Metanephros (tissue), 2 donors: ENCODE results near the gene CCK. TPM values are rescaled to one million over a fixed set of nuclear protein-coding genes. Genes with fewer than 3 reads are reported as not detected.

Experiments
- small RNA-seq: library from RNA; depleted of rRNA; stranded (forward); fragments of <200 nt; gene quantifications from one replicate; pipeline ENCODE3, GENCODE V24; 2014; ENCODE audit warnings: low replicate concordance
- total RNA-seq: library from RNA; depleted of rRNA; stranded (reverse); fragments of >200 nt; gene quantifications from one replicate; pipeline ENCODE4 v1.2.3, GENCODE V29; 2014

CCK gene, protein sequence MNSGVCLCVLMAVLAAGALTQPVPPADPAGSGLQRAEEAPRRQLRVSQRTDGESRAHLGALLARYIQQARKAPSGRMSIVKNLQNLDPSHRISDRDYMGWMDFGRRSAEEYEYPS
- 0.82 TPM for total RNA-seq

DNA sequence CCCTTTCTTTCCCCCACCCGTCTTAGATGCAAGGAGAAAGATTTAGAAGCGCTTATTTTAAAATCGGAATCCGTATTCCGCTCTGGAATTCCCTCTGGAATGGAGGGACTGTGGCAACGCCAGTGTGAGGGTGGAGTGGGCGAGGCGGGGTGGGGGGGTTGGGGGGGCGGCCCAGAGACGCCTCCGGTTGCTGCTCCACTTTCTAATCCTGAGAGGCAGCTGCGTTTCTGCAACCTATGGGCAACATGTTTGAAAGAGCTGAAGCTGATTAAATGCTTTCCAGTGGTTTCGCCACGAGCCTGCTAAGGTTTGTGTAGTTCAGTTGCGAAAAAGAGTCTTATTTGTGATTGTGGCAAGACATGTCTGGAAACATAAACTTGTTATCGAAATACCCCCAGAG lies at the start of gene CCK:
Gene CCK (minus strand): TSS at position 101 of the 400 bp plus-strand sequence. CDS start 2,555 bp downstream, outside the sequence.

Small RNAs within 50 kb of the gene (small RNA-seq; reads per million reads assigned to genes)
- not detected for gene RNU4-78P

Other genes starting within 250 kb of the CCK start
- 61.2 TPM for gene TRAK1, start 174.8 kb downstream of the CCK start, total RNA-seq
- not detected for gene LYZL4, start 144.4 kb upstream of the CCK start, total RNA-seq
- 3.4 TPM for gene VIPR1, start 236.5 kb upstream of the CCK start, total RNA-seq